ENCODE results near the gene RAMP3. TPM values are rescaled to one million over a fixed set of nuclear protein-coding genes. Genes with fewer than 3 reads are reported as not detected.

The RAMP3 gene
- total RNA-seq, 1 experiment from 2014 or later: not detected

- intact Hi-C loops (cut with micrococcal nuclease; ENCODE audit: unreplicated experiment): no loop called here
- ChIA-PET POLR2A (ENCODE audit: low non-redundant PET) (no interaction called here), CTCF (no interaction called here)
- no peak overlapping the region for H3K4me3 ChIP-seq (ENCODE audit: low read depth, low read length, poor library complexity, severe bottlenecking)
- H3K27ac ChIP-seq (ENCODE audit: low read depth, low read length, poor library complexity, severe bottlenecking): no peak overlapping the region
- TF ChIP-seq CTCF (conservative IDR thresholded peaks at IDR 0.05; ENCODE audit: low read depth, low read length) (no peak), EZH2 (IDR thresholded peaks at IDR 0.05; ENCODE audit: borderline replicate concordance, low read depth, low read length, poor library complexity, severe bottlenecking) (no peak)
- no peaks in the 10 kb centered on the region for H3K4me1 ChIP-seq (ENCODE audit: insufficient read depth, low read length, poor library complexity, severe bottlenecking)
- no peaks in the 10 kb centered on the region for H3K9me3 ChIP-seq (ENCODE audit: low read depth, low read length, poor library complexity, severe bottlenecking)
- DNase-seq (ENCODE audit: low spot score): no peak
- BruUV-seq (replicated peaks): no TSS peak
- H3K36me3 ChIP-seq (ENCODE audit: insufficient read depth, low read length, poor library complexity, severe bottlenecking): no peaks in the 10 kb centered on the region
- H3K27me3 ChIP-seq (replicated peaks; ENCODE audit: insufficient read depth, low read depth, low read length, poor library complexity): peaks cover 4% of the 10 kb centered on the region
Observed at GRCh38 chr7:45146531-45147379, 10.8 kb upstream of the RAMP3 start.

- TF ChIP-seq EZH2 (IDR thresholded peaks at IDR 0.05; ENCODE audit: borderline replicate concordance, low read depth, low read length, poor library complexity, severe bottlenecking) (no peak), CTCF (conservative IDR thresholded peaks at IDR 0.05; ENCODE audit: low read depth, low read length) (no peak)
- Histone ChIP-seq H3K4me3 (ENCODE audit: low read depth, low read length, poor library complexity, severe bottlenecking) (no peak overlapping the region), H3K9me3 (ENCODE audit: low read depth, low read length, poor library complexity, severe bottlenecking) (no peaks in the 10 kb centered on the region), H3K4me1 (ENCODE audit: insufficient read depth, low read length, poor library complexity, severe bottlenecking) (no peaks in the 10 kb centered on the region), H3K36me3 (ENCODE audit: insufficient read depth, low read length, poor library complexity, severe bottlenecking) (no peaks in the 10 kb centered on the region), H3K27ac (ENCODE audit: low read depth, low read length, poor library complexity, severe bottlenecking) (no peak overlapping the region), H3K27me3 (replicated peaks; ENCODE audit: insufficient read depth, low read depth, low read length, poor library complexity) (peaks cover 4% of the 10 kb centered on the region)
- POLR2A ChIA-PET (ENCODE audit: low non-redundant PET): no interaction called here
- CTCF ChIA-PET: no interaction called here
- no peak for DNase-seq (ENCODE audit: low spot score)
- intact Hi-C loops (cut with micrococcal nuclease; ENCODE audit: unreplicated experiment): no loop called here
- BruUV-seq (replicated peaks): no TSS peak
Observed at GRCh38 chr7:45147858-45148652, 9.5 kb upstream of the RAMP3 start.

GRCh38 chr7:45148653-45148973 lies 9.0 kb upstream of the RAMP3 start:
- peaks cover 4% of the 10 kb centered on the region for H3K27me3 ChIP-seq (replicated peaks; ENCODE audit: insufficient read depth, low read depth, low read length, poor library complexity)
- H3K9me3 ChIP-seq (ENCODE audit: low read depth, low read length, poor library complexity, severe bottlenecking): no peaks in the 10 kb centered on the region
- H3K27ac ChIP-seq (ENCODE audit: low read depth, low read length, poor library complexity, severe bottlenecking): no peak overlapping the region
- H3K36me3 ChIP-seq (ENCODE audit: insufficient read depth, low read length, poor library complexity, severe bottlenecking): no peaks in the 10 kb centered on the region
- H3K4me1 ChIP-seq (ENCODE audit: insufficient read depth, low read length, poor library complexity, severe bottlenecking): no peaks in the 10 kb centered on the region
- CTCF ChIA-PET: no interaction called here
- no peak for DNase-seq (ENCODE audit: low spot score)
- TF ChIP-seq CTCF (conservative IDR thresholded peaks at IDR 0.05; ENCODE audit: low read depth, low read length) (no peak), EZH2 (IDR thresholded peaks at IDR 0.05; ENCODE audit: borderline replicate concordance, low read depth, low read length, poor library complexity, severe bottlenecking) (no peak)
- intact Hi-C loops (cut with micrococcal nuclease; ENCODE audit: unreplicated experiment): no loop called here
- no TSS peak for BruUV-seq (replicated peaks)
- POLR2A ChIA-PET (ENCODE audit: low non-redundant PET): no interaction called here
- no peak overlapping the region for H3K4me3 ChIP-seq (ENCODE audit: low read depth, low read length, poor library complexity, severe bottlenecking)
